ENCODE results near the gene CSF1.

The CSF1 gene

GRCh38 chr1:109923946-109924275 is 13.3 kb downstream of the CSF1 start:
- DNase-seq = no peak

- no peak for DNase-seq
These were observed 13.7 kb downstream of the CSF1 start for GRCh38 chr1:109924316-109924715.

GRCh38 chr1:109925159-109925990 is 14.7 kb downstream of the CSF1 start:
- DNase-seq = no peak

GRCh38 chr1:109926662-109927300 is 16.1 kb downstream of the CSF1 start:
- DNase-seq = no peak

- DNase-seq = no peak
These were observed 16.7 kb downstream of the CSF1 start for GRCh38 chr1:109927356-109927755.

GRCh38 chr1:109927911-109928321 is 17.3 kb downstream of the CSF1 start:
- no peak for DNase-seq

GRCh38 chr1:109928591-109929111 is 18.0 kb downstream of the CSF1 start:
- DNase-seq = no peak

GRCh38 chr1:109929170-109929569 is 18.5 kb downstream of the CSF1 start:
- DNase-seq = no peak

- no peak for DNase-seq
These were observed 19.1 kb downstream of the CSF1 start for GRCh38 chr1:109929588-109930251.

- no peak for DNase-seq
These were observed 19.8 kb downstream of the CSF1 start for GRCh38 chr1:109930252-109930993.

- peak; percentile 52 for DNase-seq
These were observed 20.6 kb downstream of the CSF1 start for GRCh38 chr1:109931189-109931731.

GRCh38 chr1:109931911-109932636 is 21.4 kb downstream of the CSF1 start:
- DNase-seq = peak; percentile 19

- peak; percentile 30 for DNase-seq
These were observed 22.0 kb downstream of the CSF1 start for GRCh38 chr1:109932679-109933078.

- DNase-seq = no peak
These were observed 23.4 kb downstream of the CSF1 start for GRCh38 chr1:109933856-109934711.

- no peak for DNase-seq
These were observed 24.8 kb downstream of the CSF1 start for GRCh38 chr1:109935451-109935900.

GRCh38 chr1:109937738-109938137 is 27.1 kb downstream of the CSF1 start:
- no peak for DNase-seq

- no peak for DNase-seq
These were observed 27.9 kb downstream of the CSF1 start for GRCh38 chr1:109938556-109938955.

- DNase-seq = no peak
These were observed 31.8 kb downstream of the CSF1 start for GRCh38 chr1:109942434-109942833.

- DNase-seq = no peak
These were observed 33.9 kb downstream of the CSF1 start for GRCh38 chr1:109944541-109944940.

- DNase-seq = no peak
These were observed 35.9 kb downstream of the CSF1 start for GRCh38 chr1:109946511-109946910.
